Measurements from ENCODE around the gene LYL1. TPM values are rescaled to one million over a fixed set of nuclear protein-coding genes. Genes with fewer than 3 reads are reported as not detected.

The LYL1 gene
- total and polyA plus RNA-seq, 2 of the 13 experiments (the other 11 are each of a cell fraction or from before 2014, with no cell fraction given) = 0.75 to 0.92 TPM

- 0 out of 2 replicates have a peak, but pooled peaks have one; percentile 35 for TF ChIP-seq ARID5B (CRISPR knock-in tag; IDR thresholded peaks at IDR 0.05)
- TF ChIP-seq NR2F2 (IDR thresholded peaks at IDR 0.05; ENCODE audit: borderline replicate concordance, low read depth) = no peak
- TF ChIP-seq ZNF44 (CRISPR knock-in tag; IDR thresholded peaks at IDR 0.05) = no peak
- TF ChIP-seq GATAD2A (CRISPR knock-in tag; IDR thresholded peaks at IDR 0.05) = peak; percentile 44
- no peak for TF ChIP-seq ZNF747 (CRISPR knock-in tag; IDR thresholded peaks at IDR 0.05; ENCODE audit: borderline replicate concordance)
- TF ChIP-seq ZGPAT (CRISPR knock-in tag; IDR thresholded peaks at IDR 0.05) = peak; percentile 57; the same call in 1 of the 2 replicates
- TF ChIP-seq FOXA3 (CRISPR knock-in tag; IDR thresholded peaks at IDR 0.05) = 0 out of 2 replicates have a peak, but pooled peaks have one; percentile 19
- no peak for TF ChIP-seq ZEB1 (IDR thresholded peaks at IDR 0.05; ENCODE audit: insufficient replicate concordance, low read depth)
- no peak for TF ChIP-seq PRPF4 (IDR thresholded peaks at IDR 0.05; ENCODE audit: low read depth, low read length, poor library complexity, severe bottlenecking)
- no peak for TF ChIP-seq JUN (CRISPR knock-in tag; IDR thresholded peaks at IDR 0.05)
- peak; percentile 26; the same call in 1 of the 2 replicates for TF ChIP-seq MXD3 (CRISPR knock-in tag; IDR thresholded peaks at IDR 0.05)
- TF ChIP-seq GMEB1 (CRISPR knock-in tag; IDR thresholded peaks at IDR 0.05; ENCODE audit: borderline replicate concordance) = no peak
- no peak for TF ChIP-seq ATF7-NPFF (CRISPR knock-in tag; IDR thresholded peaks at IDR 0.05; ENCODE audit: low read depth)
- no peak for TF ChIP-seq ZNF512B (CRISPR knock-in tag; IDR thresholded peaks at IDR 0.05; ENCODE audit: borderline replicate concordance)
- no peak for TF ChIP-seq FOXK1 (CRISPR knock-in tag; IDR thresholded peaks at IDR 0.05; ENCODE audit: borderline replicate concordance, low read depth)
These were observed 6.4 kb downstream of the LYL1 start (continued) for GRCh38 chr19:13095934-13096927.
